DMS153 treated with DMSO at 0.1 percent for 48 hours (cell line): ENCODE results near the gene KATNAL2.
A peak's percentile ranks its signal among the peaks of the same experiment; 100 is the strongest.

Experiments used
- DNase-seq: peaks from one replicate; lab custom pipeline; 2025; ENCODE audit not compliant: unreplicated experiment; lab: John Stamatoyannopoulos, UW

KATNAL2 gene, protein sequence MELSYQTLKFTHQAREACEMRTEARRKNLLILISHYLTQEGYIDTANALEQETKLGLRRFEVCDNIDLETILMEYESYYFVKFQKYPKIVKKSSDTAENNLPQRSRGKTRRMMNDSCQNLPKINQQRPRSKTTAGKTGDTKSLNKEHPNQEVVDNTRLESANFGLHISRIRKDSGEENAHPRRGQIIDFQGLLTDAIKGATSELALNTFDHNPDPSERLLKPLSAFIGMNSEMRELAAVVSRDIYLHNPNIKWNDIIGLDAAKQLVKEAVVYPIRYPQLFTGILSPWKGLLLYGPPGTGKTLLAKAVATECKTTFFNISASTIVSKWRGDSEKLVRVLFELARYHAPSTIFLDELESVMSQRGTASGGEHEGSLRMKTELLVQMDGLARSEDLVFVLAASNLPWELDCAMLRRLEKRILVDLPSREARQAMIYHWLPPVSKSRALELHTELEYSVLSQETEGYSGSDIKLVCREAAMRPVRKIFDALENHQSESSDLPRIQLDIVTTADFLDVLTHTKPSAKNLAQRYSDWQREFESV

DNA sequence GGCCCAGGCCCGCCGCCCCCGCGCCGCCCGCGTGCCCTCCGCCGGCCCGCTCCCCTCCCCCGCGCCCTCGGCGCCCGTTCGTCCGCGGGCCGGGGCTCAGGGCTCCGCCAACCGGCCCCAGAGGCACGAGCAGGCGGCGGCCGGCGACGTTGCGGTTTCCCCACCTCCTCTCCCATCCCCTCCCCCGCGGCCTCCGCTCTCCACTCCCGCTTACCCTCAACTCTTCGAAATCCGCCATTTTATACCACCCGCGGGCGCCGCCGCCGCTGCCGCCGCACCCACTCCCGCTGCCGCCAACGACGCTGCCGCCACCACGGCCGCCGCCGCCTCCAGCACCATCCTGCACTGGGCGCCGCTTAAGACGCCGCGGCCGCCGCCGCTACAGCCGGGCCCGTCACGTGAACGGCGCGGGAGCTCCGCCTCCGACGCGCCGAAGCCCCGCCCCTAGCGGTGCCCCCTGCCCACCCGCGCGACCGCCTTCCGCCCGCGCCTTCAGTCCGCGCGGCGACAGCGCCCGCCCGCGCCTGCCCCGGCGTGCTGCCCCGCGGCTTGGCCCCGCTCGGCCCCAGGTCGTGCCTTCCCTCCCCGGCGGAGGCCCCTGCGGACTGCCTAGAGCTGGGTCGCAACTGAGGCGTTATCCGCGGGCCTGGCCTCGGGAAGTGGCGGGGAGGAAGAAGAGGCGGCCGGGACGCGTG lies at the start of gene KATNAL2, which contains the start of gene PIAS2:
Gene KATNAL2, plus strand, starts transcription at position 495 of the 695 bp plus-strand sequence. CDS start 29,271 bp downstream, outside the sequence.
Gene PIAS2, minus strand, starts transcription at position 400 of the 695 bp plus-strand sequence. Its CDS starts 162 bp downstream, at position 238.
- DNase-seq = peak; percentile 81

DNA sequence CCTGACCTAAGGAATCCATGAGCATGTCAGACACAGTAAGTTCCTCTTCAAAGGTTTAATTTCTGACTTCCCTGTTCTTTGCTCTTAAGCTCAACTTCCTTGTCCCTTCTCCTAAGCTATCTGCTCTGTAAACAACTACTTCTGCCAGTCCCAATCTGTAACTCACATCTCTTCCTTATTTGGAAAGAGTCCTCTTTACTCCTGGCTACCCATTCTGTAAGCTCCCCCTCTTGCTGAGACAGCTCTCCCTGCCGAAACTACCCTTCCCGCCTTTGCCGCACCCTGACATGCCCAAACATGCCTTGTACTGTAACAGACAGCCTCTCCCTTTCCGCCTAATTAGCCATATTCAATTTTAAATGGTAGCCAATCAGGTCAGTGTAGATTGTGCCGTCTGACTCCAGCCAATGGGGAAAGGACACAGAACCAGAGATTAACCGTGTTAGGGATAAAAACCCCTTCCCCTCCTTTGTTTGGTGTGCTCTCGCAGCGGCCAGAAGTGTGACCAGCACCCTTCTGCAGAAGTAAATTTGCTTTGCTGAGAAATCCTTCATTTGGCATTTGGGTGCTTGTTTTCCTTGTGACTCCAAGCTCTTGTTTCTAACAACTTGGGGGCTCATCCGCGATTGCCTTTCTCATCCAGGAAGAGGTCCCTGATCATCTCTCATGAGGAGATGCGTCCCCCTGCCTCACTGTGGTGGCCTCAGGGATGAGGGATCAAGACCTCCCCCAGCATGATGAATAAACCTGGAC lies 49.1 kb upstream of the KATNAL2 start:
- DNase-seq = no peak

DNA sequence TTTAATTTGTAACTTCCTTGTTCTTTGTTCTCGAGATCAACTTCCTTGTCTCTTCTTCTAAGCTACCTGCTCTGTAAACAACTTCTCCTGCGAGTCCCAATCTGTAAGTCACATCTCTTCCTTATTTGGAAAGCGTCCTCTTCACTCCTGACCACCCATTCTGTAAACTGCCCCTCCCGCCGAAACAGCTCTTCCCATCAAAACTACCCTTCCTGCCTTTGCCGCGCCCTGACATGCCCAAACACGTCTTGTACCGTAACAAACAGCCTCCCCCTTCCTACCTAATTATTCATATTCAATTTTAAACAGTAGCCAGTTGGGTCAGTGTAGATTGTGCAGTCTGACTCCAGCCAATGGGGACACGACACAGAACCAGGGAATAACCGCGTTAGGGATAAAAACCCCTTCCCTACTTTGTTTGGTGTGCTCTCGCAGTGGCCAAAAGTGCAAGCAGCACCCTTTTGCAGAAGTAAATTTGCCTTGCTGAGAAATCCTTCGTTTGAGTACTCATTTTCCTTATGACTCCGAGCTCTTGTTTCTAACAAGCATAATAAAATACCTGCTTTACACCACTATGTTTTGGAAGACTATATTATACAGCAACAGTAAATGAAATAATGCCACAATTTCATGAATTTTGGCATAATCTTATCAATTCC lies 39.9 kb upstream of the KATNAL2 start:
- DNase-seq = no peak

DNA sequence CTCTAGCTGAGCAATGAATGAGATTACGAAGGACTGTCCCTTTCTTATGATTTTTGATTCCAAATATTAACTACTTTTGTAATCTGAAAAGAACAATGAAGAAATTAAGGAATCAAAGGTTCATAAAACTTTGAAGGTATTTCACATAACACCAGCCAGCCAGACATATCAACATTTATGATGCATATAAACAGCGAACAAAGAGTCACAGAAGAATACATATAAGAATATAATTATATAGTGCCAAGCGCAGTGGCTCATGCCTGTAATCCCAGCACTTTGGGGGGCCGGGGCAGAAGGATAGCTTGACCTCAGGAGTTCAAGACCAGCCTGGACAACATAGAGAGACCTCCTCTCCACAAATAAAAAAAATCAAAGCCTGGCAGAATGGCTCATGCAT lies 34.2 kb upstream of the KATNAL2 start:
- DNase-seq = no peak

DNA sequence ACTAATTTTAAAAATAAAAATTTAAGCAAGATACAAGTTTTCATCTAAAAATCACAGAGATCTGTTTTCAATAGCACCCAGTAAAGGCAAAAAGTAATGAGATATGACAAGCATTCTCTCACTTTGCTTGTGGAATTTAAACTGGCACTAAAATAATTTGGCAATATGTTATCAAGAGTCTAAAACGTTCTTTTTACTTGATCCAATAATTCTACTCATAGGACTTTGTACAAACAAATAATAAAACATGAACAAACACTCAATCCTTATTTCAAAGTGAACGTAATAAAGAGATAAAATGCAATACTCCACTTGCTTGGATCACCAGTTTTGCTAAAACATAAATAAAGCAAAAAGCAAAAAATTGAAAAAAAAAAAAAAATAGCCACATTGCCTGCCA lies 30.5 kb upstream of the KATNAL2 start:
- no peak for DNase-seq

DNA sequence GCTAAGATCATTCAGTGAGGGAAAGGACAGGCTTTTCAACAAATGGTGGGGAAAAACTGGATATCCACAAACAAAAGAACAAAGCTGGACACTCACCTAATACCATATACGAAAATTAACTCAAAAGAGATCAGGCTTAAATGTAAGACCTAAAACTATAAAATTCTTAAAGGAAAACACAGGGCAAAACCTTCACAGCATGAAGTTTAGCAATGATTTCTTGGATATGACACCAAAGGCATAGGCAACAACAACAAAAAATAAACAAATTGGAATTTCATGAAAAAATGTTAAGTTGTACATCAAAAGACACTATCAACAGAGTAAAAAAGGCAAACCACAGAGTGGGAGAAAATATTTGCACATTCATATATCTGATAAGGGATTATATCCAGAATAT lies 28.4 kb upstream of the KATNAL2 start:
- no peak for DNase-seq

DNA sequence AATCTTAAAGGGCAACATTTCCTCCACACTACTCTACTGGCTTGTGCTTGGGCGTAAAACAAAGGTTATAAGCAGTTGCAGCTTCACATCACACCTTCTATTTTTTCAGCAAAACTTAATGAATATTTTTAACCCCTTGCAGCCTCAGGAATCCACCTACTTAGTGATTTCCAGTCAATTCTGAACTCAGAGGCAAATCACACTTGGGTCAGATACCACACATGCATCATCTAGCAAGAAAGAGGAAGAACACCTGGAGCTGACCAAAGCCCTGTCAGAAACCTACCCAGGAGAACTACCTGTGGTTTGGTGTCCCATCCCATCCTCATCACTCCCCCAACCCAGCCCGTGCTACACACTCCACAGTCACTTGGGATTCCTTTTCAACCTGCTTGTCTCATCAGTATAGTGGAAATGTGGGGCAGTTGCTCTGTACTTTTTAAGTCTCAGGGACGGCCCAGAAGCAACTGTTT lies 25.6 kb upstream of the KATNAL2 start:
- no peak for DNase-seq

DNA sequence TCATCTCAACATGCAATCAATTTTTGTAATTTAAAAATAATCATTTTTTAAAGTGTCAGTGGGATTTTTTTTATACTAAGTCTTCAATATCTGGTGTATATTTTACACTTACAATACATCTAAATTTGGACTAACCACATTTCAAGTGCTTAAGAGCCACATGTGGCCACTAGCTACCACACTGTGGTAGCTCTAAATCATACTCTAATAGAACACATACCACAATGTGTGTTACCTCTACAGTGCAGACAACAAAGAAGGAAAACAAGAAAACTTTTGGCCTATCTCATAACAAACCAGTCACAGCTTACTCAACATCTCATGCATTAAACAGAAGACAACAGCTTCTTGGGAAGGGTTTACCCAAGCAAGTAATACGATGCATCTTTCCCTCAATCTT lies 24.6 kb upstream of the KATNAL2 start:
- DNase-seq = no peak

DNA sequence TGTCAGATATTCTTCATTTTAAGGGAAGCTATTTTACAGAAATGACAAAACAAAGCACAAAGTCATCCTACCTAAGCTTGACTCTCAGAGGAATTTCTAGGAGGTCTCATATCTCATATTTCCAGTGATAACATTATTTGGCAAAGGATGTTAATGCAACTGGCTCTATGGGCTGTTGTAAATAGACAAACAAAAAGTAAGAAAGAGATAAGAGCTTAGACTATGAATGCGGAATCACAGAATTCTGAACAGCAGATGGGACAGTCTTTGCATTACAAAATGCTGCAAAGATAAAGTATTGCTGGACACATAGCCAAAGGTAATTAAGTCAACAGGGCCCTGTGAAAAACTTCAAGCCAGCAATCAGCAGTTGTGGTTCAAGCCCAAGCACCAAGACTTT lies 24.0 kb upstream of the KATNAL2 start:
- no peak for DNase-seq

DNA sequence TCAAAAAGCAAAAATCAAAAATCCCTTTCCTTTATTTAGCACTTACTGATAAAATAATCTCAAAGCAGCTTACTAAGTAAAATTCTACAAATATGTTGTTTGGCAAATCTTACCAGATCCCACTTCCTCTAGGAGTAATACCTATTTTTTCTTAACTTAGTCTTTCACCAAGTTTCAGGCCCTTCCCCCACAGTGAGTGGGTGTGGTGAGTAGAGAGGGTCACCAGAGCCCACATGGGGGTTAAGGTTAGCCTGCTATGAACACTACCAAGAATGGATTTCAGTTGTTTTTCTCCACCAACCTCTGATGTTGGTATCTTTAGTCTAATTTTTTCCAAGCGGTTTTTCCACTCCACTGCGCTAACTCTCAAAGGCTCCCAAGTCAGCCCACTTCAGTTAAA lies 23.3 kb upstream of the KATNAL2 start:
- no peak for DNase-seq

DNA sequence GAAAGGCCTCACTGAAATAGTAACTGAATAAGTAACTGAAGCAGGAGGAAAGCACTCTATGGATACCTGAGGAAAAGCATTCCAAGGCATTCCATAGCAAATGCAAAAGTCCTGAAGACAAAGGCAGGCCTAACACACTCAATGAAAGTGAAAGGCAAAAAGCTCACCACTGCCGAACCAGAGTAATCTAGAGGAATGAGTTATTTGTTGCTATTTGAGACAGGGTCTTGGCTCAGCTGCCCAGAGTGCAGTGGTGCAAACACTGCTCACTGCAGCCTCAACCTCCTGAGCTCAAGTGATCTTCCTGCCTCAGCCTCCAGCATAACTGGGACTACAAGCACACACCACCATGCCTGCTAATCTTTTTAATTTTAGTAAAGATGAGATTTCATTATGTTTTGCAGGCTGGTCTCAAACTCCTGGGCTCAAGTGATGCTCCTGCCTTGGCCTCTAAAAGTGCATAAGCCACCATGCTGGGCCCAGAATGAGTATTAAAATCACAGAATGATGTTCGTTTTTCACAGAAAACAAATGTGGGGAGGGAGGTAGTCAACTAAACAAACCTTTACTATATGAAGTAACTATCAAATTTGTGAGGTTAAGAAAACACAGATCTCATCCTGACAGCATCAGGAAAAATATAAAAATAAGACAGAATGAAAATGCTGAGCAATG lies 18.0 kb upstream of the KATNAL2 start:
- no peak for DNase-seq

DNA sequence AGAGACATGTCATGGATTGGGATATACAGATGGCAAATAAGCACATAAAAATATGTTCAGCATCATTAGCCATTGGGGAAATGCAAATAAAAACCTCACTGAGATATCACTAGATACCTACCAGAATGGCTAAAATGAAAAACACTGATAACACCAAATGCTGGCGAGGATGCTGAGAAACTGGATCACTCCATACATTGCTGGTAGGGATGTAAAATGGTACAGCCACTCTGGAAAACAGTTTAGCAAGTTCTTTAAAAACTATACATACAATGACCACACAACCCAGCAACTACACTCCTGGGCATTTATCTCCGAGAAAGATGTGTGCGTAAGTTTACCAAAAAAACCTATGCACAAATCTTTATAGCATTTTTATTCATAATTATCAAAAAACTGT lies 14.0 kb upstream of the KATNAL2 start:
- DNase-seq = no peak

DNA sequence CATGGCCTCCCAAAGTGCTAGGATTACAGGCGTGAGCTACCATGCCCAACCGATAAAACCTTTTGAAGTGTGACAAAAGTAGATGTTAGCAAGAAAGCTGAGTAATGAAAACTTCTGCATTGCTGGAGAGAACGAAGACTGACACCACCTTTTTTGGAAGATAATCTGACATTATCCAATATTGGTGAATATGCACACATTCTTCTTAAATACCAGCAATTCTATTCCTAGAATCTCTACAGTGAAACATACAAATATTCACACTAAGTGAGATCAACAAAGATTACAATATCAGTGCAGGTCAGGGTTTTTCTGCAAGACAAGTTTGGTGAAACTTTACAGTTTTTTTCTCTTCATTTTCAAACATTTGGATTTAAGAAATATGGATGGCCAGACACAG lies 7.9 kb upstream of the KATNAL2 start:
- no peak for DNase-seq

DNA sequence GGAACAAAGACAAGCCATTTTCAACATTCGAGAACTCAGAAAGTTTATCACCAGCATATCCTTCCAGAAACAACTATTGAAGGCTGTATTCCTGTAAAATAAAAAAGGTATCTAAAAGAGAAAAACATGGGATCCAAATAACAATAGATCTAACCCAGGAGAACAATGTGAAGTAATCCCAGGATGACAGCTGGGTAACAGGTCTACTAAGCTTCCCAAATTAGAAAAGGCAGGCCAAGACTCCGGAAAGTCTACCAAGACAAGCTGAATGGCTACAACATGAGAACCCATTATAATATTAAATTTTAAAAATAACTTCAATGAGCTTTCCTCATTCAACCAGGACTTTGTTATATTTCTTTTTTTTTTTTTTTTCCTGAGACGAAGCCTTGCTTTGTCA lies 6.5 kb upstream of the KATNAL2 start:
- no peak for DNase-seq

DNA sequence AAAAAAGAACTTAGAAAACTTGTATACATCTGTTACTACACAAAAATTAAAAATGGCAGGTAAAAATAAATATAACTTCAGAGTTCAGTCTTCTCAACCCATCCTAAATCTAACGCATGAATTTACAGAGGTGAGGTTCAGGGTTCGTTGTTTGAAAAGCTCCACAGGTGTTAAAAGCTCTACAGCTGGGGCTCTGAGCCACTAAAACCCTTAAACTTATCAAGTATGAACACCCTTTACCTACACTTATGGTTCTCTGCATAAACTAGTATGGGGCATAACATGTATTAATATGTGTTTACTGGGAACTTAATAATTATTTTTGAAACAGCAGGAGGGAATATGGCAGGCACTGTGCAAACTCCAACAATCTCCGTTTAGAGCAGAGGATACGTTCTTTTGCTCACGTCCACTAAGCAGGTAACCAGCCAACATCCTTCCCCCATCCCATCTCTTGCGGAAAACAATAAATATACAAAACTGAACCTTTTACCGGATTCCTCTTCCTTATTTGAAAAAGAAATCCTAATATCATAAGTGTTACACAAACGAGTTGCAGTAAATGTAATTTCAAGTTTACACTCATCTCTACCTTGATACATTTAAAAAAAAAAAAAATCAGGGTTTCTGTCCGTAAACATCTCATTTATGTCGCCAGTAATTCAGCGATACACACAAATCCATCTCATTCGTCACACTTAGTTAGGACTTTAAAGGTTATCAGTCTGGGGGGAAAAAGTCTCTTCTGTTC lies 1.4 kb upstream of the KATNAL2 start:
- DNase-seq = no peak

DNA sequence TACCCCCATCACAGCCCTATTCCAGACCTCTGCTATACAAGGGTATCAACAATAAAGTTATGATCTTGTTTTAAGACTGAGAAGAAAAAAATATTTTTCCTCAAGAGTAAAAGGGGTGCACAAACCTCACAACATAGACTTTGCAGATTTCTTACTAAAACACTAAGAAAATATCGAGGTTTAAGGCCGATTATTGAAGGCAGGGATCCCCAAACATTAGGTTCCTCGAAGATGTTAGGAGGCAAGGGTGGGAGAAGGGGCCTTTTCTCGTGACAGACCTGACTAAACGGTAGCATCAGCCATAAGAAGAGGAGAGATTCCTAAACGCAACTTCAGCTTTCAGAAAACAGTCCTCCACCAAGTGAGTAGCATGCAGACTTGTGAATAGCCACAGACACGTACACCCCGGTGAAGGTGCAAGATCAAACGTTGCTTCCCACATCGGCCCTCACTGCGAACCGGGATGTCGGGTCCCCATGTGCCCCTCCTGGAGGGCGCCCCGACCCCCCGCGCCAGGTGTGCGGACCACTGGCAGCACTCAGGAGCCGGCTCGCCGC lies 773 bp upstream of the KATNAL2 start:
- peak; percentile 37 for DNase-seq

DNA sequence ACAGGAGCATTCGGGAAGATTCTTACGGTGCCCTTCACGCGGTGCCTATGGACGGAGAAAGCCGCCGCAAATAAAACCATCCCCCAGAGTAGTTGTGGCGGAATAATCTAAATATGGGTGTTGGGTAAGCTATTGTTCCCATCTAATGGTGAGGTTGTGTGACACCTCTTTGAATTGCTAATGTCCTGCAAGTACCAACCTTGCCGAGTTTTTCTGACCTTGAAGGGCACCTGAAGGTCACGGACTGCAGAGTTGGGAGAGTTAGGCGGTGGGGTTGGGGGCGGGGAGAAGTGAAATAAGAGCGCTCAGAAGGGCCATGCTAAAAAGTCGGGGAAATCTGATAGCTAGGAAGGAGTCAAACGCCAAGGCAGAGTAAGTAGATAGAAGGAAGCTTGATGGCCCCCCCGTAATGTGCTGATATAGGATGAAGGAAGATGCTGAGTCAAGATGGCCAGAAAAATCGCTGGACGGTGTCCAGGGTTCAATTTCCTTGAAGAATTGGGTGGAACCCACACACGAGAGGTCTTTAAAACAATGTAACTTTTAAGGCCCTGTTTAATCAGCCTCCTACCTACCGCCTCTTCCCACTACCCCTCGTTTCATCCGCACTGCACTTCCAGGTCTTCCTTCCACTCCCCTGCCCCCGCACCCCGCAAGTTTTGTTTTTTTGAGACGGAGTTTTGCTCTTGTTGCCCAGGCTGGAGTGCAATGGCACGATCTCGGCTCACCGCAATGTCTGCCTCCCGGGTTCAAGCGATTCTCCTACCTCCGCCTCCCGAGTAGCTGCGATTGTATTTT lies 600 bp downstream of the KATNAL2 start:
- no peak for DNase-seq

DNA sequence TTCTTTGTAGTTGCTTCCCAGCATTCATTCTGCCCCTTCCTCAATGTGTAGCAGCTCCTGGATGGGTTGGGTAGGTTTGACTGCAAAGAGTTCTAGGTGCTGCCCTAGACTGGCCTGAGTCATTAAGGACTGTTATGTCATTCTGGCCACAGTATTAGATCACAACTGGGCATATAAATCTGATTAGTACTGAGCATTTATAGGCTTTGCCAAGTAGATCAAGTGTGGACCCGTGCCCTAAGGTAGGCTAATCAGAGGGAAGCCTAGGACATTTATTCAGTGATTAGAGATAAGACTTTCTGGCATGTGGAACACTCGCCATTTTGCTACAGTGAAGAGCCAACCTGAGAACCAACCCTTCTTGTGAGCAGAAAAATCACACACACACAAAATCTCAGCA lies 2.7 kb downstream of the KATNAL2 start:
- DNase-seq = no peak
